HEK293 (cell line): ENCODE measurements around the gene AUH.
A peak's percentile ranks its signal among the peaks of the same experiment; 100 is the strongest.

Experiments
- CTCF ChIA-PET: fragments of 350-600 bp; formaldehyde crosslinking; extraction: SDS; loops from one replicate; lab custom pipeline; 2021; ENCODE audit warnings: antibody characterized with exemption; lab: Yijun Ruan, JAX
- POLR2A ChIA-PET: fragments of 300-600 bp; formaldehyde crosslinking; extraction: SDS; loops from one replicate; lab custom pipeline; 2020; ENCODE audit warnings: antibody characterized with exemption, inconsistent platforms; lab: Yijun Ruan, JAX
- H3K27ac ChIP-seq: fragments of 200-500 bp; sonication (Bioruptor generic); 2 replicates; pipeline ENCODE4 v1.5.1; 2014; ENCODE audit warnings: low read depth, low read length, control low read depth, inconsistent platforms; ENCODE audit errors: extremely low read depth
- H3K36me3 ChIP-seq, 2 experiments: fragments of 200-500 bp in 1 of 2; sonication (Bioruptor generic) in 1 of 2; 1 replicate in 1 of 2; 2 replicates in 1 of 2; pipeline ENCODE4 v1.5.1; 2014 to 2017; ENCODE audit warnings: inconsistent platforms in 2 of 2, low read length in 2 of 2; ENCODE audit not compliant: control insufficient read depth in 2 of 2, insufficient read depth in 1 of 2
- H3K4me1 ChIP-seq: fragments of 200-500 bp; sonication (Bioruptor generic); 2 replicates; pipeline ENCODE4 v1.5.1; 2014; ENCODE audit warnings: mild to moderate bottlenecking, low read length, inconsistent platforms; ENCODE audit not compliant: control insufficient read depth, insufficient read depth
- H3K4me3 ChIP-seq: 2 replicates; pipeline ENCODE4 v1.5.1; 2011; ENCODE audit warnings: low read depth, mild to moderate bottlenecking, control low read depth, low read length, moderate library complexity
- H3K9me3 ChIP-seq: fragments of 200-500 bp; sonication (Bioruptor generic); 2 replicates; pipeline ENCODE4 v1.5.1; 2014; ENCODE audit warnings: low read depth, low read length, inconsistent platforms; ENCODE audit not compliant: control insufficient read depth, insufficient read depth
- GLIS1 ChIP-seq: fragments of 450-650 bp; formaldehyde crosslinking; IDR thresholded peaks from 2 replicates; pipeline ENCODE4 v1.5.1; 2016; ENCODE audit warnings: missing biosample characterization, missing genetic modification characterization
- KLF8 ChIP-seq: fragments of 450-650 bp; formaldehyde crosslinking; IDR thresholded peaks from 2 replicates; pipeline ENCODE4 v1.5.1; 2016; ENCODE audit warnings: missing biosample characterization, missing genetic modification characterization
- SCRT2 ChIP-seq: fragments of 450-650 bp; formaldehyde crosslinking; IDR thresholded peaks from 2 replicates; pipeline ENCODE4 v1.5.1; 2016; ENCODE audit warnings: missing biosample characterization, missing genetic modification characterization
- ZBTB7A ChIP-seq: fragments of 450-650 bp; formaldehyde crosslinking; IDR thresholded peaks from 2 replicates; pipeline ENCODE4 v1.5.1; 2016; ENCODE audit warnings: low read depth, missing biosample characterization, missing genetic modification characterization
- ZNF248 ChIP-seq: fragments of 450-650 bp; formaldehyde crosslinking; IDR thresholded peaks from 2 replicates; pipeline ENCODE4 v1.5.1; 2017; ENCODE audit warnings: missing biosample characterization, missing genetic modification characterization
- ZNF266 ChIP-seq: fragments of 450-650 bp; formaldehyde crosslinking; IDR thresholded peaks from 2 replicates; pipeline ENCODE4 v1.5.1; 2016; ENCODE audit warnings: missing biosample characterization, missing genetic modification characterization, low read depth
- ZNF280D ChIP-seq: fragments of 450-650 bp; formaldehyde crosslinking; IDR thresholded peaks from 2 replicates; pipeline ENCODE4 v1.5.1; 2016; ENCODE audit warnings: missing biosample characterization, missing genetic modification characterization
- ZNF311 ChIP-seq: fragments of 450-650 bp; formaldehyde crosslinking; IDR thresholded peaks from 2 replicates; pipeline ENCODE4 v1.5.1; 2017; ENCODE audit warnings: missing biosample characterization, missing genetic modification characterization, borderline replicate concordance
- ZNF449 ChIP-seq: fragments of 450-650 bp; formaldehyde crosslinking; IDR thresholded peaks from 2 replicates; pipeline ENCODE4 v1.5.1; 2017; ENCODE audit warnings: missing biosample characterization, mild to moderate bottlenecking, missing genetic modification characterization, moderate library complexity
- ZNF501 ChIP-seq: fragments of 450-650 bp; formaldehyde crosslinking; IDR thresholded peaks from 2 replicates; pipeline ENCODE4 v1.5.1; 2016; ENCODE audit warnings: missing biosample characterization, missing genetic modification characterization
- ZNF621 ChIP-seq: fragments of 450-650 bp; formaldehyde crosslinking; IDR thresholded peaks from 2 replicates; pipeline ENCODE4 v1.5.1; 2017; ENCODE audit warnings: missing biosample characterization, missing genetic modification characterization
- ZNF624 ChIP-seq: fragments of 450-650 bp; formaldehyde crosslinking; IDR thresholded peaks from 2 replicates; pipeline ENCODE4 v1.5.1; 2017; ENCODE audit warnings: missing biosample characterization, missing genetic modification characterization
- ZNF660 ChIP-seq: fragments of 450-650 bp; IDR thresholded peaks from 2 replicates; pipeline ENCODE4 v1.5.1; 2018; ENCODE audit warnings: missing biosample characterization, mild to moderate bottlenecking, missing genetic modification characterization
- ZNF701 ChIP-seq: fragments of 450-650 bp; formaldehyde crosslinking; IDR thresholded peaks from 2 replicates; pipeline ENCODE4 v1.5.1; 2016; ENCODE audit warnings: missing biosample characterization, missing genetic modification characterization
- ZSCAN30 ChIP-seq: fragments of 450-650 bp; IDR thresholded peaks from 2 replicates; pipeline ENCODE4 v1.5.1; 2018; ENCODE audit warnings: missing biosample characterization, mild to moderate bottlenecking, missing genetic modification characterization, moderate library complexity
- TF ChIP-seq, protein P1 (sequence below): fragments of 450-650 bp; formaldehyde crosslinking; IDR thresholded peaks from 2 replicates; pipeline ENCODE4 v1.5.1; 2017; ENCODE audit warnings: missing biosample characterization, missing genetic modification characterization
- TF ChIP-seq, protein P2 (sequence below): fragments of 450-650 bp; formaldehyde crosslinking; IDR thresholded peaks from 2 replicates; pipeline ENCODE4 v1.5.1; 2016; ENCODE audit warnings: missing biosample characterization, missing genetic modification characterization

AUH gene

DNA sequence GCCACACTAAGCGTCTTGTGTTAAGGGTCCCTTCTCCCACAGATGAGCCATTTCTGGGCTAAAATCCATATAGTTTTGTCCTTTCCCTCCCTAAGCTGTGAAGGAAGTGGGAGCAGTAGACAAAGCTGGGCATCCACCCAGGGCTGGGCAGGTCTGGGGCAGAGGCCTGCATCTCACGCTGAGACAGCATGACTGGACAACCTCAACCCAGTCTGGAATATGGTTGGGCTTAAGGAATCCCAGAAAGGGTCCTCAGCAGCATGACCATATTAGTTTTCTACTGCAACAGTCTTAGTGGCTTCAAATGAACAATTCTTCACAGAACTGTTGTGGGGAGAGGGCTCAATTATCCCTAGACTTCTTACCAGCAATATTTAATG, 173.8 kb downstream of the AUH start:
- H3K4me1 ChIP-seq, result peaks cover 3% of the 10 kb centered on the region; the same call in 1 of the 2 replicates
- H3K9me3 ChIP-seq, result no peaks in the 10 kb centered on the region
- no peak overlapping the region for H3K4me3 ChIP-seq
- H3K36me3 ChIP-seq, result no peaks in the 10 kb centered on the region
- H3K27ac ChIP-seq, result no peak overlapping the region
- TF ChIP-seq ZNF660 (tag by site-specific recombination) (no peak), ZNF280D (tag by site-specific recombination) (no peak), ZNF449 (tag by site-specific recombination) (peak; percentile 71), SCRT2 (no peak), ZNF266 (tag by site-specific recombination) (no peak)
- ChIA-PET POLR2A (no interaction called here), CTCF (interaction anchor here (0.6 to 0.8 kb wide), 3 partner anchors 273 to 1360 kb away, joined by 3 to 7 read pairs (median 3); no protein-coding TSS in a partner anchor)

- Histone ChIP-seq H3K4me3 (no peak overlapping the region), H3K36me3 (no peaks in the 10 kb centered on the region), H3K27ac (no peak overlapping the region), H3K9me3 (no peaks in the 10 kb centered on the region), H3K4me1 (peaks cover 1% of the 10 kb centered on the region; the same call in 1 of the 2 replicates)
- CTCF ChIA-PET, result interaction anchor here (0.6 to 0.8 kb wide), 4 partner anchors 249 to 1360 kb away, joined by 3 to 7 read pairs (median 3); no protein-coding TSS in a partner anchor
- TF ChIP-seq, protein P1, sequence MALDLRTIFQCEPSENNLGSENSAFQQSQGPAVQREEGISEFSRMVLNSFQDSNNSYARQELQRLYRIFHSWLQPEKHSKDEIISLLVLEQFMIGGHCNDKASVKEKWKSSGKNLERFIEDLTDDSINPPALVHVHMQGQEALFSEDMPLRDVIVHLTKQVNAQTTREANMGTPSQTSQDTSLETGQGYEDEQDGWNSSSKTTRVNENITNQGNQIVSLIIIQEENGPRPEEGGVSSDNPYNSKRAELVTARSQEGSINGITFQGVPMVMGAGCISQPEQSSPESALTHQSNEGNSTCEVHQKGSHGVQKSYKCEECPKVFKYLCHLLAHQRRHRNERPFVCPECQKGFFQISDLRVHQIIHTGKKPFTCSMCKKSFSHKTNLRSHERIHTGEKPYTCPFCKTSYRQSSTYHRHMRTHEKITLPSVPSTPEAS (tag by site-specific recombination), result no peak
- no peak for TF ChIP-seq ZNF701 (tag by site-specific recombination)
- TF ChIP-seq, protein P2, sequence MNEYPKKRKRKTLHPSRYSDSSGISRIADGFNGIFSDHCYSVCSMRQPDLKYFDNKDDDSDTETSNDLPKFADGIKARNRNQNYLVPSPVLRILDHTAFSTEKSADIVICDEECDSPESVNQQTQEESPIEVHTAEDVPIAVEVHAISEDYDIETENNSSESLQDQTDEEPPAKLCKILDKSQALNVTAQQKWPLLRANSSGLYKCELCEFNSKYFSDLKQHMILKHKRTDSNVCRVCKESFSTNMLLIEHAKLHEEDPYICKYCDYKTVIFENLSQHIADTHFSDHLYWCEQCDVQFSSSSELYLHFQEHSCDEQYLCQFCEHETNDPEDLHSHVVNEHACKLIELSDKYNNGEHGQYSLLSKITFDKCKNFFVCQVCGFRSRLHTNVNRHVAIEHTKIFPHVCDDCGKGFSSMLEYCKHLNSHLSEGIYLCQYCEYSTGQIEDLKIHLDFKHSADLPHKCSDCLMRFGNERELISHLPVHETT, result no peak
- no peak for TF ChIP-seq ZSCAN30 (tag by site-specific recombination)
- no peak for TF ChIP-seq GLIS1 (tag by site-specific recombination)
- no peak for TF ChIP-seq ZNF501 (tag by site-specific recombination)
- TF ChIP-seq ZNF311, result no peak
- no peak for TF ChIP-seq ZBTB7A (tag by site-specific recombination)
- no peak for TF ChIP-seq ZNF248 (tag by site-specific recombination)
- TF ChIP-seq KLF8 (tag by site-specific recombination), result no peak
- no peak for TF ChIP-seq ZNF621 (tag by site-specific recombination)
- no peak for TF ChIP-seq ZNF624
- POLR2A ChIA-PET, result no interaction called here
Measured at GRCh38 chr9:91187311-91187964, 174.3 kb downstream of the AUH start.
